Thymus (tissue), 11 donors: ENCODE data around the gene TBC1D9B. TPM values are rescaled to one million over a fixed set of nuclear protein-coding genes. Genes with fewer than 3 reads are reported as not detected.

ENCODE experiments used
- DNase-seq, 9 donors: peaks; one replicate each; pipeline ENCODE4 v3.0.0-alpha.2; 2013; ENCODE audit warnings: low spot score in 9 of 9, low read depth in 6 of 9, missing footprints in 1 of 9
- H3K27ac ChIP-seq, 2 donors: one replicate each; pipeline ENCODE4 v1.5.1; 2013; ENCODE audit warnings: control low read depth in 1 of 2, low read depth in 1 of 2, low read length in 1 of 2, mild to moderate bottlenecking in 1 of 2, moderate library complexity in 1 of 2
- H3K27me3 ChIP-seq, 2 donors: one replicate each; pipeline ENCODE4 v1.5.1; 2013; ENCODE audit warnings: low read length in 1 of 2; ENCODE audit not compliant: control insufficient read depth in 2 of 2, insufficient read depth in 1 of 2
- H3K36me3 ChIP-seq, 2 donors: one replicate each; pipeline ENCODE4 v1.5.1; 2013; ENCODE audit warnings: low read length in 1 of 2, mild to moderate bottlenecking in 1 of 2, moderate library complexity in 1 of 2; ENCODE audit not compliant: control insufficient read depth in 2 of 2, insufficient read depth in 2 of 2
- H3K4me1 ChIP-seq, 2 donors: one replicate each; pipeline ENCODE4 v1.5.1; 2013; ENCODE audit warnings: low read length in 2 of 2; ENCODE audit not compliant: control insufficient read depth in 2 of 2, insufficient read depth in 2 of 2
- H3K4me3 ChIP-seq, 2 donors: one replicate each; pipeline ENCODE4 v1.5.1; 2013; ENCODE audit warnings: low read length in 2 of 2, control low read depth in 1 of 2, mild to moderate bottlenecking in 1 of 2
- H3K9me3 ChIP-seq, 2 donors: one replicate each; pipeline ENCODE4 v1.5.1; 2013; ENCODE audit warnings: low read length in 1 of 2, mild to moderate bottlenecking in 1 of 2; ENCODE audit not compliant: control insufficient read depth in 2 of 2, insufficient read depth in 1 of 2
- whole genome bisulfite sequencing: extraction: QIAGEN DNeasy Blood & Tissue Kit; methylation state at CpG from one replicate; pipeline ENCODE4 v1.1.7; 2013; 5-methylcytosine and 5-hydroxymethylcytosine counted together
- polyA plus RNA-seq: library from polyadenylated mRNA; stranded (reverse); fragments of 200-250 nt; gene quantifications from one replicate; pipeline ENCODE4 v1.2.3, GENCODE V29; 2013
- total RNA-seq: library from RNA; stranded (reverse); fragments of 120-200 nt; gene quantifications from one replicate; pipeline ENCODE4 v1.2.4, GENCODE V29; 2013
- donor health status: healthy.

TBC1D9B gene
- total and polyA plus RNA-seq, 2 donors, result 13.9 to 69.4 TPM

- no peak for DNase-seq
- Histone ChIP-seq H3K27ac (no peak overlapping the region), H3K4me3 (no peak overlapping the region), H3K4me1 (peaks cover 7 to 13% of the 10 kb centered on the region in 2 donors), H3K36me3 (peaks cover 24 to 32% of the 10 kb centered on the region in 2 donors), H3K9me3 (no peaks in the 10 kb centered on the region), H3K27me3 (peaks cover 0 to 4% of the 10 kb centered on the region in 2 donors)
- 93% methylated on average over 15 of the region's 15 CpGs for WGBS
Measured at GRCh38 chr5:179901915-179902762, 5.6 kb downstream of the TBC1D9B start.

- no peak overlapping the region for H3K4me3 ChIP-seq
- peaks cover 0 to 6% of the 10 kb centered on the region in 2 donors for H3K4me1 ChIP-seq
- no peaks in the 10 kb centered on the region for H3K9me3 ChIP-seq
- no peak overlapping the region for H3K27ac ChIP-seq
- 98% methylated on average over 6 of the region's 6 CpGs for WGBS
- DNase-seq, result no peak
- H3K36me3 ChIP-seq, result peaks cover 24 to 33% of the 10 kb centered on the region in 2 donors
- H3K27me3 ChIP-seq, result no peaks in the 10 kb centered on the region
Measured at GRCh38 chr5:179901462-179901861, 6.2 kb downstream of the TBC1D9B start.

GRCh38 chr5:179900711-179901110 lies 7.0 kb downstream of the TBC1D9B start:
- no peak for DNase-seq
- Histone ChIP-seq H3K27ac (no peak overlapping the region), H3K4me3 (no peak overlapping the region), H3K27me3 (no peaks in the 10 kb centered on the region), H3K9me3 (no peaks in the 10 kb centered on the region), H3K36me3 (peaks cover 24 to 36% of the 10 kb centered on the region in 2 donors), H3K4me1 (no peaks in the 10 kb centered on the region)
- 96% methylated on average over 13 of the region's 13 CpGs for WGBS

- Histone ChIP-seq H3K27ac (no peak overlapping the region), H3K4me3 (no peak overlapping the region), H3K27me3 (no peaks in the 10 kb centered on the region), H3K4me1 (no peaks in the 10 kb centered on the region), H3K36me3 (peaks cover 24 to 39% of the 10 kb centered on the region in 2 donors), H3K9me3 (no peaks in the 10 kb centered on the region)
- no peak for DNase-seq
- WGBS, result 87% methylated on average over 9 of the region's 9 CpGs
Measured at GRCh38 chr5:179900206-179900605, 7.5 kb downstream of the TBC1D9B start.

- H3K4me3 ChIP-seq, result no peak overlapping the region
- no peaks in the 10 kb centered on the region for H3K9me3 ChIP-seq
- no peak overlapping the region for H3K27ac ChIP-seq
- H3K4me1 ChIP-seq, result no peaks in the 10 kb centered on the region
- no peak for DNase-seq
- peaks cover 54 to 55% of the 10 kb centered on the region in 2 donors for H3K36me3 ChIP-seq
- H3K27me3 ChIP-seq, result no peaks in the 10 kb centered on the region
- WGBS, result 95% methylated on average over 6 of the region's 6 CpGs
Measured at GRCh38 chr5:179895861-179896260, 11.8 kb downstream of the TBC1D9B start.

- H3K36me3 ChIP-seq, result peaks cover 65 to 66% of the 10 kb centered on the region in 2 donors
- WGBS, result 94% methylated on average over 26 of the region's 26 CpGs
- no peak overlapping the region for H3K27ac ChIP-seq
- no peaks in the 10 kb centered on the region for H3K4me1 ChIP-seq
- H3K27me3 ChIP-seq, result no peaks in the 10 kb centered on the region
- no peaks in the 10 kb centered on the region for H3K9me3 ChIP-seq
- no peak for DNase-seq
- H3K4me3 ChIP-seq, result no peak overlapping the region
Measured at GRCh38 chr5:179893958-179894895, 13.5 kb downstream of the TBC1D9B start.

- Histone ChIP-seq H3K4me3 (no peak overlapping the region), H3K36me3 (peaks cover 62 to 66% of the 10 kb centered on the region in 2 donors), H3K9me3 (no peaks in the 10 kb centered on the region), H3K27ac (no peak overlapping the region), H3K4me1 (no peaks in the 10 kb centered on the region), H3K27me3 (no peaks in the 10 kb centered on the region)
- 96% methylated on average over 31 of the region's 31 CpGs for WGBS
- DNase-seq, result no peak
Measured at GRCh38 chr5:179893076-179893957, 14.4 kb downstream of the TBC1D9B start.

GRCh38 chr5:179892255-179892654 lies 15.4 kb downstream of the TBC1D9B start:
- WGBS, result 97% methylated on average over 5 of the region's 5 CpGs
- H3K4me1 ChIP-seq, result no peaks in the 10 kb centered on the region
- H3K27ac ChIP-seq, result no peak overlapping the region
- no peak overlapping the region for H3K4me3 ChIP-seq
- H3K9me3 ChIP-seq, result no peaks in the 10 kb centered on the region
- no peak for DNase-seq
- no peaks in the 10 kb centered on the region for H3K27me3 ChIP-seq
- peaks cover 66 to 72% of the 10 kb centered on the region in 2 donors for H3K36me3 ChIP-seq
